AG09309 (cell line): Measurements from ENCODE around the gene PLEKHG1.

Experiments
- DNase-seq: peaks from one replicate; pipeline ENCODE4 v3.0.0-alpha.2; 2010; ENCODE audit warnings: low read depth
- H3K4me3 ChIP-seq: 2 replicates; pipeline ENCODE4 v1.5.1; 2011; ENCODE audit warnings: mild to moderate bottlenecking, low read depth, low read length, moderate library complexity; ENCODE audit not compliant: control insufficient read depth
- TF ChIP-seq, protein P1 (sequence below): IDR thresholded peaks from 2 replicates; pipeline ENCODE4 v1.5.1; 2011; ENCODE audit warnings: mild to moderate bottlenecking, low read depth, low read length, inconsistent platforms; ENCODE audit not compliant: insufficient read depth, control insufficient read depth; ENCODE audit errors: missing control alignments

Gene PLEKHG1

GRCh38 chr6:150598401-150598800 is 1.3 kb upstream of the PLEKHG1 start:
- no peak for DNase-seq
- H3K4me3 ChIP-seq, result no peak overlapping the region
- TF ChIP-seq, protein P1, sequence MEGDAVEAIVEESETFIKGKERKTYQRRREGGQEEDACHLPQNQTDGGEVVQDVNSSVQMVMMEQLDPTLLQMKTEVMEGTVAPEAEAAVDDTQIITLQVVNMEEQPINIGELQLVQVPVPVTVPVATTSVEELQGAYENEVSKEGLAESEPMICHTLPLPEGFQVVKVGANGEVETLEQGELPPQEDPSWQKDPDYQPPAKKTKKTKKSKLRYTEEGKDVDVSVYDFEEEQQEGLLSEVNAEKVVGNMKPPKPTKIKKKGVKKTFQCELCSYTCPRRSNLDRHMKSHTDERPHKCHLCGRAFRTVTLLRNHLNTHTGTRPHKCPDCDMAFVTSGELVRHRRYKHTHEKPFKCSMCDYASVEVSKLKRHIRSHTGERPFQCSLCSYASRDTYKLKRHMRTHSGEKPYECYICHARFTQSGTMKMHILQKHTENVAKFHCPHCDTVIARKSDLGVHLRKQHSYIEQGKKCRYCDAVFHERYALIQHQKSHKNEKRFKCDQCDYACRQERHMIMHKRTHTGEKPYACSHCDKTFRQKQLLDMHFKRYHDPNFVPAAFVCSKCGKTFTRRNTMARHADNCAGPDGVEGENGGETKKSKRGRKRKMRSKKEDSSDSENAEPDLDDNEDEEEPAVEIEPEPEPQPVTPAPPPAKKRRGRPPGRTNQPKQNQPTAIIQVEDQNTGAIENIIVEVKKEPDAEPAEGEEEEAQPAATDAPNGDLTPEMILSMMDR, result no peak

DNA sequence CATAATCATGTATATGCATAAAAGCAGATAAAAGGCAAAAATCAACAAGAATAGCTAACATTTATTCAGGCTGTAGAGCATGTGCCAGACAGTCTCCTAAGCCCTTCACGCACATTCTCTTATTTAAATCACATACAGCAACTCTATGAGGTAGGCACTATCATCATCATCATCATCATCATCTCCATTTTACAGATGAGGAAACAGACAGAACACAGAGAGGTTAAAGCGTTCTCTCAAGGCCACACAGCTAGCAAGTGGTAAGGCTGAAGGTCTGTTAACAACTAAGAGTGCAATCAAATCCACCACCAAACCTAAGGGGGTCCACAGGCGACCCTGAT is 857 bp upstream of the PLEKHG1 start:
- no peak overlapping the region for H3K4me3 ChIP-seq
- TF ChIP-seq, protein P1, result no peak
- no peak for DNase-seq

DNA sequence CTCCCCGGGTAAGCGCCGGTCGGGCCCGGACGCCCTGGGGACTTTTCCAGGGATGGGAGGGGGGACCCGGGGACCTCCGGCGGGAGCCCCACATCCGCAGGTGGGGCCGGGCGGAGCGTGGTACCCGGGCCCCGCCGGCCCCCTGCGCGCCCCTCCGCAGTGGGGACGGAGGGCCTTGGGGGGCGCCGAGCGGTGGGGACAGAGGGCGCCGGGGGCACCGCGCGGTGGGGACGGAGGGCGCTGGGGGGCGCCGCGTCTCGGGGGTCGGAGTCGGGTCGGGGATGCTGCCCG is 270 bp downstream of the PLEKHG1 start:
- H3K4me3 ChIP-seq, result peak overlapping the region; percentile 39
- TF ChIP-seq, protein P1, result no peak
- DNase-seq, result no peak

GRCh38 chr6:150600301-150601017 is 774 bp downstream of the PLEKHG1 start:
- peak; percentile 3 for DNase-seq
- TF ChIP-seq, protein P1, result peak; percentile 49
- H3K4me3 ChIP-seq, result peak overlapping the region; percentile 39

- no peak overlapping the region for H3K4me3 ChIP-seq
- DNase-seq, result no peak
- TF ChIP-seq, protein P1, result no peak
These were observed 1.8 kb downstream of the PLEKHG1 start for GRCh38 chr6:150601439-150601838.

GRCh38 chr6:150603176-150603575 is 3.5 kb downstream of the PLEKHG1 start:
- H3K4me3 ChIP-seq, result no peak overlapping the region
- DNase-seq, result no peak
- TF ChIP-seq, protein P1, result no peak

GRCh38 chr6:150604467-150604866 is 4.8 kb downstream of the PLEKHG1 start:
- TF ChIP-seq, protein P1, result no peak

More at GRCh38 chr6:150604467-150604866, 4.8 kb downstream of the PLEKHG1 start:
- H3K4me3 ChIP-seq, result no peak overlapping the region
- DNase-seq, result no peak
